ENCODE data around the gene MFSD2B. TPM values are rescaled to one million over a fixed set of nuclear protein-coding genes. Genes with fewer than 3 reads are reported as not detected.

Gene MFSD2B
- total and polyA plus RNA-seq, 9 donors: 0.02 to 0.47 (median 0.11) TPM; not detected in 5

- H3K36me3 ChIP-seq: no peaks in the 10 kb centered on the region
- 0 to 1% (median 0%) methylated on average over 38 of the region's 38 CpGs for WGBS, 3 donors
- no peak within 1 kb of the TSS for H3K27ac ChIP-seq
- no peaks in the 10 kb centered on the region for H3K9me3 ChIP-seq
- no peaks in the 10 kb centered on the region for H3K27me3 ChIP-seq
- H3K4me3 ChIP-seq: peak within 1 kb of the TSS; percentile 79
- H3K4me1 ChIP-seq (ENCODE audit: insufficient read depth): peaks cover 4% of the 10 kb centered on the region
- intact Hi-C loops (cut with DNase I): no loop called here
- TF ChIP-seq EP300 (IDR thresholded peaks at IDR 0.05) (no peak), CTCF (IDR thresholded peaks at IDR 0.05) (no peak), POLR2A (IDR thresholded peaks at IDR 0.05) (peak; percentile 40)
- peak; percentile 89 to 95 (median 91) for DNase-seq
Observed at GRCh38 chr2:24046930-24047702, 37.2 kb downstream of the MFSD2B start, which contains the start of gene WDCP. TSS of gene WDCP (minus strand) at chr2:24047391. CDS start at chr2:24039494, 7,897 bp downstream.

GRCh38 chr2:24047703-24048033, 37.8 kb downstream of the MFSD2B start:
- intact Hi-C loops (cut with DNase I): no loop called here
- TF ChIP-seq POLR2A (IDR thresholded peaks at IDR 0.05) (no peak), CTCF (IDR thresholded peaks at IDR 0.05) (no peak), EP300 (IDR thresholded peaks at IDR 0.05) (no peak)
- peaks cover 4% of the 10 kb centered on the region for H3K4me1 ChIP-seq (ENCODE audit: insufficient read depth)
- no peak overlapping the region for H3K4me3 ChIP-seq
- no peak for DNase-seq
- no peaks in the 10 kb centered on the region for H3K36me3 ChIP-seq
- H3K27ac ChIP-seq: no peak overlapping the region
- H3K27me3 ChIP-seq: no peaks in the 10 kb centered on the region
- WGBS, 3 donors: 36 to 40% (median 38%) methylated on average over 8 of the region's 8 CpGs
- H3K9me3 ChIP-seq: no peaks in the 10 kb centered on the region

- H3K27me3 ChIP-seq: no peaks in the 10 kb centered on the region
- TF ChIP-seq CTCF (IDR thresholded peaks at IDR 0.05): no peak
- TF ChIP-seq POLR2A (IDR thresholded peaks at IDR 0.05): no peak
- no peak for TF ChIP-seq EP300 (IDR thresholded peaks at IDR 0.05)
- H3K9me3 ChIP-seq: no peaks in the 10 kb centered on the region
- H3K36me3 ChIP-seq: no peaks in the 10 kb centered on the region
- no peak overlapping the region for H3K27ac ChIP-seq
- 15 to 25% (median 21%) methylated on average over 23 of the region's 23 CpGs for WGBS, 3 donors
- peaks cover 4% of the 10 kb centered on the region for H3K4me1 ChIP-seq (ENCODE audit: insufficient read depth)
- peak overlapping the region; percentile 76 for H3K4me3 ChIP-seq
- intact Hi-C loops (cut with DNase I): no loop called here
- no peak for DNase-seq
Observed at GRCh38 chr2:24048769-24049484, 39.0 kb downstream of the MFSD2B start.

DNA sequence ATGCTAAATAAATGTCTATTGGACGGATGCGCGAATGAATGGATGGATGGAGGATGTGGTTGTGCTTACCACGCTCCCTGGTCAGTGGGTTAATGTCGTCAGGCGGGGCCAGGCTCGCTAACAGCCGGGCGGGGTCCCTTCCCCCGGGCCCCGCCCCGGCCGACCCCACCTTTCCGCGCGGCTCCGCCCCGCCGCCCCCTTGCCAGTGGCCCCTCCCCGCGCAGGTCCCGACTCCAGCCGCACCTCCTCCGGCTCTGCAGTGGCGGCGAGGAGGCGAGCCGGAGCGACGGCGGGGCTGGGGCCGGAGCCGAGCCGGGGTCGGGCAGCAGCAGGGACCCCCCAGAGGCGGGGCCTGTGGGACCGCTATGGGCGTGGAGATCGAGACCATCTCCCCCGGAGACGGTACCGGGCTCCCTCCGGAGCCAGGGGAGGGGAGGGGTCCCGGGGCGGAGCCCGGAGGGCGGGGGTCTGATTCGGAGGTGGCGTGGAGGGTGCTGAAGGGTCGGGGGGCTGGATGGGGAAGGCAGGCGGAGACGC, 39.7 kb downstream of the MFSD2B start, which contains the start of gene FKBP1B:
FKBP1B (plus strand) TSS at position 257 of the 537 bp plus-strand sequence; CDS start at position 366, 109 bp downstream.
- intact Hi-C loops (cut with DNase I): no loop called here
- peaks cover 4% of the 10 kb centered on the region for H3K4me1 ChIP-seq (ENCODE audit: insufficient read depth)
- no peaks in the 10 kb centered on the region for H3K36me3 ChIP-seq
- H3K27ac ChIP-seq: peak within 1 kb of the TSS; percentile 31 to 46
- no peaks in the 10 kb centered on the region for H3K27me3 ChIP-seq
- DNase-seq: peak; percentile 48 to 66 (median 56)
- no peaks in the 10 kb centered on the region for H3K9me3 ChIP-seq
- 1% methylated on average over 22 to 52 of the region's 52 CpGs for WGBS, 3 donors
- no peak for TF ChIP-seq EP300 (IDR thresholded peaks at IDR 0.05)
- peak within 1 kb of the TSS; percentile 76 for H3K4me3 ChIP-seq
